ENCODE results near the gene MAIP1.

- TF ChIP-seq TAF1 (IDR thresholded peaks at IDR 0.05; ENCODE audit: borderline replicate concordance, low read depth, low read length) (no peak), REST (IDR thresholded peaks at IDR 0.05; ENCODE audit: low read depth, low read length) (no peak), SIN3A (IDR thresholded peaks at IDR 0.05; ENCODE audit: borderline replicate concordance, low read depth, low read length) (no peak), GABPA (IDR thresholded peaks at IDR 0.05; ENCODE audit: low read depth) (no peak), POLR2AphosphoS5 (IDR thresholded peaks at IDR 0.05; ENCODE audit: low read depth, low read length) (no peak), EZH2phosphoT487 (IDR thresholded peaks at IDR 0.05; ENCODE audit: borderline replicate concordance, low read depth) (no peak), RAD21 (IDR thresholded peaks at IDR 0.05; ENCODE audit: low read length) (no peak), FOSL2 (IDR thresholded peaks at IDR 0.05; ENCODE audit: borderline replicate concordance, low read depth) (no peak), YY1 (IDR thresholded peaks at IDR 0.05; ENCODE audit: low read depth) (no peak), EP300 (IDR thresholded peaks at IDR 0.05; ENCODE audit: borderline replicate concordance in 1 of 2, low read depth in 1 of 2, low read length in 1 of 2) (no peak), CHD2 (IDR thresholded peaks at IDR 0.05; ENCODE audit: low read length, partially characterized antibody) (no peak), USF1 (IDR thresholded peaks at IDR 0.05; ENCODE audit: borderline replicate concordance, low read depth) (no peak)
- TF ChIP-seq, protein P1, sequence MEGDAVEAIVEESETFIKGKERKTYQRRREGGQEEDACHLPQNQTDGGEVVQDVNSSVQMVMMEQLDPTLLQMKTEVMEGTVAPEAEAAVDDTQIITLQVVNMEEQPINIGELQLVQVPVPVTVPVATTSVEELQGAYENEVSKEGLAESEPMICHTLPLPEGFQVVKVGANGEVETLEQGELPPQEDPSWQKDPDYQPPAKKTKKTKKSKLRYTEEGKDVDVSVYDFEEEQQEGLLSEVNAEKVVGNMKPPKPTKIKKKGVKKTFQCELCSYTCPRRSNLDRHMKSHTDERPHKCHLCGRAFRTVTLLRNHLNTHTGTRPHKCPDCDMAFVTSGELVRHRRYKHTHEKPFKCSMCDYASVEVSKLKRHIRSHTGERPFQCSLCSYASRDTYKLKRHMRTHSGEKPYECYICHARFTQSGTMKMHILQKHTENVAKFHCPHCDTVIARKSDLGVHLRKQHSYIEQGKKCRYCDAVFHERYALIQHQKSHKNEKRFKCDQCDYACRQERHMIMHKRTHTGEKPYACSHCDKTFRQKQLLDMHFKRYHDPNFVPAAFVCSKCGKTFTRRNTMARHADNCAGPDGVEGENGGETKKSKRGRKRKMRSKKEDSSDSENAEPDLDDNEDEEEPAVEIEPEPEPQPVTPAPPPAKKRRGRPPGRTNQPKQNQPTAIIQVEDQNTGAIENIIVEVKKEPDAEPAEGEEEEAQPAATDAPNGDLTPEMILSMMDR (IDR thresholded peaks at IDR 0.05) = no peak
- TF ChIP-seq, protein P2, sequence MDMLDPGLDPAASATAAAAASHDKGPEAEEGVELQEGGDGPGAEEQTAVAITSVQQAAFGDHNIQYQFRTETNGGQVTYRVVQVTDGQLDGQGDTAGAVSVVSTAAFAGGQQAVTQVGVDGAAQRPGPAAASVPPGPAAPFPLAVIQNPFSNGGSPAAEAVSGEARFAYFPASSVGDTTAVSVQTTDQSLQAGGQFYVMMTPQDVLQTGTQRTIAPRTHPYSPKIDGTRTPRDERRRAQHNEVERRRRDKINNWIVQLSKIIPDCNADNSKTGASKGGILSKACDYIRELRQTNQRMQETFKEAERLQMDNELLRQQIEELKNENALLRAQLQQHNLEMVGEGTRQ (IDR thresholded peaks at IDR 0.05; ENCODE audit: borderline replicate concordance, low read depth, low read length) = no peak
Measured at GRCh38 chr2:199982126-199982843, 26.9 kb downstream of the MAIP1 start.
